Adipose tissue (tissue), 3 donors: Measurements from ENCODE around the gene NRTN. TPM values are rescaled to one million over a fixed set of nuclear protein-coding genes. Genes with fewer than 3 reads are reported as not detected.

Source experiments
- H3K27ac ChIP-seq: one replicate; pipeline ENCODE4 v1.5.1; 2013; ENCODE audit warnings: low read depth, low read length
- WGBS, 3 donors: extraction: QIAGEN DNeasy Blood & Tissue Kit; methylation state at CpG; one replicate each; pipeline ENCODE4 v1.1.7; 2013; 5-methylcytosine and 5-hydroxymethylcytosine counted together
- polyA plus RNA-seq, 3 donors: library from polyadenylated mRNA; stranded (reverse); fragments of 200-250 nt; gene quantifications; one replicate each; pipeline ENCODE4 v1.2.3, GENCODE V29; 2013
- donor health status: healthy with polysubstance abuse.
- donor health status: Bipolar disorder and iron deficiency.
- donor health status: healthy.

NRTN gene
- polyA plus RNA-seq, 3 donors = 0.22 to 10.4 (median 0.67) TPM

DNA sequence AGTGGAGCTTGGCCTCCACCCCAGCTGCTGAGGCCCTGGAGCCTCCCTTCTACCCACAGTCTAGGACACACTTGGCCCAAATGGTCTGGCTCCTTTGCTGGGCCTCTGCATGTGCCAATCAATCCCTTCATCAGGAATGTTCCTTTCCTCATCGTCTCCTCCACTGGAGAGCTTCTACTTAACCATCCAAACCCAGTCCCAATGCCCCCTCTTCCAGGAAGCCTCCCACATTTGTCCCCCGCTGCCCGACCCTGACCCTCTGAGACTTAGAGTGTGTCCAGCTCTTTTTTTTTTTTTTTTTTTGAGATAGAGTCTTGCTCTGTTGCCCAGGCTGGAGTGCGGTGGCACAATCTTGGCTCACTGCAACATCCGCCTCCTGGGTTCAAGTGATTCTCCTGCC, 16.4 kb upstream of the NRTN start:
- 91 to 98% (median 94%) methylated on average over 5 of the region's 5 CpGs for WGBS, 3 donors

DNA sequence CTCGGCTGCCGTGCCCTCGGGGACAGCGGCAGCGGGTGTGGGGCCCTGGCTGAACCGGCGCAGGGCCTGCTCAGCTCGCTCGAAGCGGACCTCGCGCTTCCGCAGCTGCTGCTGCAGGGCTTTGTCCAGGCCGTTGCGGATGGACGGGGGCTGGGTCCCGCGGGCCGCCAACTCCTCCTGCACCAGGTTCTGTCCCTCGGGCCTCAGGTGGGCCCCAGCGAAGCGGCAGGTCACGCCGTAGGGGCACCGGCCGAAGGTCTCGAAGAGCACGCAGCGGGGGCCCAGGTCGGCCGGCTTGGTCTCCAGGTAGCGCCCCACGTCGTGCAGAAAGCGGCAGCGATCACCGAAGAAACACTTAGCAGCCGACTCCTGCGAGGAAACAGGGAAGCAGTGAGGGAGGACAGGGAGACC, 15.5 kb upstream of the NRTN start:
- H3K27ac ChIP-seq = no peak overlapping the region
- WGBS, 3 donors = 96 to 97% (median 96%) methylated on average over 39 of the region's 39 CpGs

More for the DNA sequence above, 16.4 kb upstream of the NRTN start:
- H3K27ac ChIP-seq = no peak overlapping the region

DNA sequence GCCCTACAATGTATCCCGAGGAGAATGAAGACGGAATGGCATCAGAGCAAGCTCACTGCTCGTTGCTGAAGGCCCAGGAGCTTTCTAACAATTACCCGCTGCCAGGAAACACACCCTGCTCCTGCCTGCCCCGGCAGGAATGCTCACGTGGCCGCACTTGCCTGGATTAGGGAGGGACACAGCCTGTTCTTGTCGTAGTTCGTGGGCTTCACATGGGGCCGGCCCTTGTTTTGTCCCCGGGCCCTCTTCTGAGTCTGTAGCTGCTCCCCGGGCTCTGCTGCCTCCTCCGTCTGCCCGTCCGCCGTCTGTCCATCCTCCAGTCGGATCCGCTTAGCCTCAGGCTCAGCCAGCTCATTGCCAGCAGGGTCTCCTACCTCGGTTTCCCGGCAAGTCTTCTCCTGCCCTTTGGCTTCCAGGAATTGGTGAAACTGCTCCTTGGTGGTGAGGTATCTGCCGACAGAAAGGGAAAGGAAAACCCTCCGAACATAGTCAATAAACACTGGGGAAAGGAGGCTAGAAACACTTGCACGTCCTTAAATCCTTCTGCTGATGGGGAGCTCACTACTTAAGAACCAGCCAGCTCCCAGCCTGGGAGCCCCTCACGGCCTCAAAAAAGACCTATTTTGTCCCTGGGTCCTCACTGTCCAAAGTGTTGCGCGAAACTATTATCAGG, 14.8 kb upstream of the NRTN start:
- 74 to 79% (median 77%) methylated on average over 24 to 26 of the region's 26 CpGs for WGBS, 3 donors
- no peak overlapping the region for H3K27ac ChIP-seq

DNA sequence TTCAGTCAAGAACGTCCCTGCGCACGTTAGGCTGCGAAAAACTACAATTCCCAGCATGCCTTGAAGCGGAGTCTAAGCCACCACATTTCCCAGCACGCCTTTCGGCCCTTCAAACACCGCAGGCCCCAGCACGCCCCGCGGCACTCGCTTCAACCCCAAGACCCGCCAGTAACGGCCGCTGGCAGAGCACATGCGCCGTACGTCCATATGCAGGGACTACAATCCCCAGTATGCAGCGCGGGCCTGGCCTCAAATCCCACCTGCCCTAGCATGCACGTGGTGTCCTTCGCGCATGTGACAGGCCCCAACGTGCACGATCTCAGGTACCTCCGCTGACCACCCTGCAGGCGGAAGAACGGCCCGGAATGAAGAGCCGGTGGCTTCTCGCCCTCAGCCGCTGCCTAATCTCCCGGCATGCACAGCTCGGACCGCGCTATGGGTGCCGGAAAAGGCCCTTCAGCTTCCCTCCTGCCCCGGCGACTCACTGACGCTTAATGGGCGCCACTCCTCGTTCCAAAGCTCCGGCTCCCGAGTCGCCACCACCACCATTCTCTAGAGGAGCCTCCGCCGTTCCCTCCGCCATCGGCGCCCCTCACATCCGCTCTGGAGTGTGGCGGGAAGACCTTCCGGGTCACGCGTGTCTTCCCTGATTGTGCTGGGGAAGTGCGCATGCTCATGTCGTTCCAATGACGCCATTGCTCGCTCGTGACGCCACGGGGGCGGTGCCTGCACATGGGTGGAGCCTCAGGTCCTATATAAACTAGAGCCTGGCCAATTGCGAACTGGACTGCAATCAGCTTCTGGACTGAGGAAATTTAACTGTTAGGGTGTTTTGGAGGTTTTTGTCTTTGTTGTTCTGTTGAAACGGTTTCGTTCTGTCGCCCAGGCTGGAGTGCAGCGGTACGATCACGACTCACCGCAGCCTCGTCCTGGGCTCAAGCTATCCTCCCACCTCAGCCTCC, 14.0 kb upstream of the NRTN start, which contains the start of gene DUS3L:
TSS of gene DUS3L (minus strand) at position 605 of the 962 bp plus-strand sequence. CDS start at position 583, 22 bp downstream.
- WGBS, 3 donors = 10% methylated on average over 71 to 72 of the region's 72 CpGs
- H3K27ac ChIP-seq = peak within 1 kb of the TSS; percentile 90

DNA sequence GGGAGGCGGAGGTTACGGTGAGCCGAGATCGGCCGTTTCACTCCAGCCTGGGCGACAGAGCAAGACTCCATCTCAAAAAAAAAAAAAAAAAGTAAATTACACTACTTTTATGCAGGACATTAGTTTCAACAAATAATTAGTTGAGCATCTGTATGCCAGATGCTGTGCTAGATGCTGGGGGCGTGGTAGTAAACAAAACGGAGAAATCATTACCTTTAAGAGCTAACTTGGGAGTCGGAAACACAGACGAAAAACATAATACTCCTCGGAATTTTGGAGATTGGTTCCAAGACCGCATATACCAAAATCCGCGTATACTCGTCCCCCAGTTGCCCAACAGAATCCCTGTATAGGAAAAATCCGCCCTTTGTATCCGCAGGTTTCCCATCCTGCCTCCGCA, 12.6 kb upstream of the NRTN start:
- no peak overlapping the region for H3K27ac ChIP-seq
- 92 to 96% (median 96%) methylated on average over 18 of the region's 18 CpGs for WGBS, 3 donors

DNA sequence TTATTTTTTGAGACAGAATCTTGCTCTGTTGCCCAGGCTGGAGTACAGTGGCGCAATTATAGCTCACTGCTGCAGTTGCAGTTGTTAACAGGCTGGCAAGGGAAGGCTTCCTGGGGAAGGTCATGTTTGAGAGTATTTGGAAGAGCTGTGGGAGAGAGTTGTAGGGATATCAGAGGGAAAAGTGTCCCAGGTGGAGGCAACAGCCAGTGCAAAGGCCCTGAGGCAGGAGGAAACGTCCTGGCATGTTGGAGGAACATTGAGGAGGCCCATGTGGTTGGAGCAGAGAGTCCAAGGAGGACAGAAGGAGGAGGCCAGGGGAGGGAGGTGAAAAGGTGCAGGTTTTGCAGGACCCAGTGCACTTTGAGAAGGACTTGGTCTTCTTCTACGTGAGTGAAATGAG, 11.7 kb upstream of the NRTN start:
- no peak overlapping the region for H3K27ac ChIP-seq
- 86 to 97% (median 91%) methylated on average over 3 of the region's 3 CpGs for WGBS, 3 donors

DNA sequence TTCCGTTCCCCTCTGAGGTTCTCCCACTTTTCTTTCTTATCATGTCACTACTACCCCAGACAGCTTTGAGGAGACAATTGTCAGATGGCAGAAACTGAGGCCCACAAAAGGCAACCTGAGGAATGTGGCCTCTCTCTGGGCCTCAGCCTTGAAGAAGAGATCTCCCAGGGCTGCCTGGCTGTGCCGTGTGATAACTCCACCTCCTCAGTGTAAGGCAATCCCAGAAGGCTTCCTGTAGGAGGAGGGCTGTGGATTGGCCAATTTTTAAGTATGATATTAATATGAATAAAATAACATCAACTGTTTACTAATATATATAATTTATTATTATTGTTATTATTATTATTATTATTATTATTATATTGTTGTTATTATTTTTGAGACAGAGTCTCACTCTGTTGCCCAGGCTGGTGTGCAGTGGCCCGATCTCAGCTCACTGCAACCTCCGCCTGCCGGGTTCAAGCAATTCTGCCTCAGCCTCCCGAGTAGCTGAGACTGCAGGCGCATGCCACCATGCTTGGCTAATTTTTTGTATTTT, 9.4 kb upstream of the NRTN start:
- H3K27ac ChIP-seq = no peak overlapping the region
- WGBS, 3 donors = 88 to 90% (median 89%) methylated on average over 7 of the region's 7 CpGs

DNA sequence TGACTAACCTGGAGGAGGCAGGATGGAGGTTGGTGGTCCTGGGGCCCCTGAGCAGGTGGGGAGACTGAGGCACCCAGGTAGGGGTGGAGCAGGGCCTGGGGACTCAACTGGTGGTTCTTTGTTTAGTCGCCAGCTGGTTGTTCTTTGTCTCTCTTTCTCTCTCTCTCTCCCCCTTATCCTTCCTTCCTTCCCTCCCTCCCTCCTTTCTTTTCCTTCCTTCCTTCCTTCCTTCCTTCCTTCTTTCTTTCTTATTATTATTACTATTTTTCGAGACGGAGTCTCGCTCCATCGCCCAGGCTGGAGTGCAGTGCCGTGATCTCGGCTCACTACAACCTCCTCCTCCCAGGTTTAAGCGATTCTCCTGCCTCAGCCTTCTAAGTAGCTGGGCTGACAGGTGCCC, 6.6 kb upstream of the NRTN start:
- no peak overlapping the region for H3K27ac ChIP-seq
- 83 to 90% (median 85%) methylated on average over 8 of the region's 8 CpGs for WGBS, 3 donors

DNA sequence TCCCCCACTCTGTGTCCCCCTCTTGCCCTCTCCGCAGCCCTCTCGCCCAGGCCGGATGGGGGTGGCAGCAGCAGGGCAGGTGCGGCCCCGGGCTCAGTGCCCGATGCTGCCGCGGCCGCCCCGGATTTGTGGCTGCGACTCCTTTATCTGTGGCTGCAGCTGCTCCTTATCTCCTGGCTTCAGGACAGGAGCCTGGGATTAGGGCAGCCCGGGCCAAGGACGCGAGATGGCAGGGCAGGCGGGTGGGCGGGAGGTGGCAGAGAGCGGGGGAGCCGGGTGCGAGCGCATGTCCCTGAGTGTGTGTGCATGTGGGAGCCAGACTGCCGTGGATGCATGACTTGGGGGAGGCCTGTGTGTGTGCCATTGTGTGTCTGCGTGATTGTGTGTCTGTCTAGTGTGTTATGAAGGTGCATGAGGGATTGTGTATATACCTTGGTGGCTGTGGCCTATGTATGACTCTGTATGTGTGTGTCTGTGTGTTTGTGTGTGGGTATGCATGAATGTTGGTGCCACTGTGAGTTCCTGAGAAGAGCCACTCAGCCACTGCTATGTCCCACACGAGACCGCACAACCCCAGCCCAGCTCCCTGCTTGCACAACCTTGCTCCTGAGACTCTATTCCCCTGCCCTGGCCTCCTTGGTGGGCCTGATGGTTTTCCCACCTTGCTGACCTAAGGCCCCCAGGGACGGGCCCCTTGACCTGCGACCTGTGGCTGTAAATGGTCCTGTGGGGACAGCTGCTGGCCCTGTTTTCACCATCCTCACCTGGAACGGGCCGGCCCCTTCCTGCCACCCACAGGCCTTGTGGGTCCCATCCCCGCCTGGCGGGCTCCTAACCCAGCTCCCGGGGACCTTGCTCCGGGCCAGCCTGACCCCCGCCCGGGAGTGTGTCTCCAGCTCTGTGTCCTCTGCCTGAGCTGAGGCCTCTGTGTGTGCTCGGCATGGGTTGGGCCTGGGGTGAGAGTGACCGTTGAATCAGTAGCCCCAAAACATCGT, 5.3 kb upstream of the NRTN start:
- H3K27ac ChIP-seq = no peak overlapping the region
- WGBS, 3 donors = 45 to 59% (median 54%) methylated on average over 37 of the region's 37 CpGs

DNA sequence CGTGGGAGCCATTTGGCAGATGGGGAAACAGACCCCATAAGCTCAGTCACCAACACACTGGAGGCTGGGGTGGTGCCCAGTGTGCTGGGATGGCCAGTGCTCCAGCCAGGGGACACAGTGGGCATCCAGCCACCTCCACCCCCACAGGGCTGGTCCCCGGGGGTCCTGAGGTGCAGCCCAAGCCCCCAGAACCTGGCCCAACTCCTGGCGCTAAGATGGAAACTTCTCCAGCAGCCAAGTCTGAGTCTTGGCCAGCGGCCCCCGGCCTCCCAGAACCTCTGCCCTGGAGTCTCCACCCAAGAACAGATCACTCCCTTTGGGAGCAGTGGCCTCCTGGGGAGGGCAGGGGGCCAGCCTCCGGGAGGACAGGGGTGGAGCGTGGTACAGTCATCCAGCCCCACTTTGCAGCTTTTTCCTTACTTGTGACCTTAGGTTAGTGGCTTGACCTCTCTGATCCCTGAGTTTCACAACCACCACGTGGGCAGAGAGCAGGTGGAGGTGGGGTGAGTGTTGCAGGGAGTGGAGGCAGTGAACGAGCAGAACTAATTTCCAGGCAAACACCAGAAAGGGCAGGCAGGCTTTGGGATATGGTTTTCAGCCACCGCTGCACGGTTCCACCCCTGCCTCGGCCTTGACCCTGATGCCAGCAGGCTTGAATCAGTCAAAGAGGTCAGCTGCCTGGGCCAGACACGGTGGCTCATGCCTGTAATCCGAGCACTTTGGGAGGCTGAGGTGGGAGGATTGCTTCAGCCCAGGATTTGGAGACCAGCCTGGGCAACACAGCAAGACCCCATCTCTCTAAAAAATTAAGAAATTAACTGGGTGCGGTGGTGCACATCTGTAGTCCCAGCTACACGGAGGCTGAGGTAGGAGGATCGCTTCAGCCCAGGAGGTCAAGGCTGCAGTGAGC, 4.3 kb upstream of the NRTN start:
- 58 to 62% (median 59%) methylated on average over 17 of the region's 17 CpGs for WGBS, 3 donors
- H3K27ac ChIP-seq = no peak overlapping the region

DNA sequence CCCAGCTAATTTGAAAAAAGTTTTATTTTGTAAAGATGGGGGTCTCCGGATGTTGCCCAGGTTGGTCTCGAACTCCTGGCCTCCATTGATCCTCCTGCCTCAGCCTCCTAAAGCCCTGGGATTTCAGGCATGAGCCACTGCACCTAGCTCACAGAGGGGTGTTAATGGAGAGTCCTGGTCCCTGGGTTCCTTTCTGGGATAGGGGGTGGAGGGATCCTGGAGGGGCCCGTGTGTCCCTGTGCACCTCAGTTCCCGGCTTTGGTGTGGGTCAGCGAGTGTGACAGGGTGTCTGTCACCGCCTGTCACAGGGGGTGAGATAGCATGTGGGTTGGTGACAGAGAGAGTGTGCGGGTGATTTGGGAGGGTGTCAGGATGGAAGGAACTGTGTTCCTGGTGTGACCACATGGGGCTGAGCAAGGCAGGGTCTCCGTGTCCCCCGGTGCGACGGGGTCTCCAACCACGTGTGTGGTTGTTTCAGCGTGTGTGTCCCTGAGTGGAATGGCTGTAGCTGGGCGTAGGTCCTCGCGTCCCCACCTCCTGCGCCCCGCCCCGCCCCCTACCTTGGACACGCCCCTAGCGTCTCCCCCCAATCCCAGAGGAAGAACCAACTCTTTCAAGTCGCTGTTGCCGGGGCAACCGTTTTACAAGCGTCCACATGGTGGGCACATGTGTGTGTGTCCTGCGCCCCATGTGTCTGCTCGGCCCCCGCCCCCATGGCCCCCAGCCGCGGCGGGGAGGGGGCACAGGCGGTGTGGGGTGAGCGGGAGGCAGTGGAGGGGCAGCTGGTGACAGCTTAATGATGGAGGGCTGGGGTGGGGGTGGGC, 2.9 kb upstream of the NRTN start:
- 14 to 52% (median 15%) methylated on average over 32 to 33 of the region's 33 CpGs for WGBS, 3 donors
- H3K27ac ChIP-seq = no peak overlapping the region

DNA sequence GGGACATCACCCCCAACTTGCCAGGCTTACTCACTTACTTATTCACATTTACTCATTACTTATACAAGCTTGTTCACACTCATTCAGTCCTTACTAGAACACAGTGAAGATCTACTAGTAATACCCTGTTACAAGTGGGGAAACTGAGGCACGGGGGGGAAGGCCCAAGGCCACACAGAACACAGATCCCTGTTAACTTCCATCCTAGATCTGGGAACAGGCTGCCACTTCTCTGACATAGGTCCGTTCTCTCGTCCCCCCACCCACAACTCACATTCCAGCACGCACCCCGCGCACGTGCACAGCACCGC, 1.5 kb upstream of the NRTN start:
- 8 to 17% (median 9%) methylated on average over 8 of the region's 8 CpGs for WGBS, 3 donors
- no peak overlapping the region for H3K27ac ChIP-seq

DNA sequence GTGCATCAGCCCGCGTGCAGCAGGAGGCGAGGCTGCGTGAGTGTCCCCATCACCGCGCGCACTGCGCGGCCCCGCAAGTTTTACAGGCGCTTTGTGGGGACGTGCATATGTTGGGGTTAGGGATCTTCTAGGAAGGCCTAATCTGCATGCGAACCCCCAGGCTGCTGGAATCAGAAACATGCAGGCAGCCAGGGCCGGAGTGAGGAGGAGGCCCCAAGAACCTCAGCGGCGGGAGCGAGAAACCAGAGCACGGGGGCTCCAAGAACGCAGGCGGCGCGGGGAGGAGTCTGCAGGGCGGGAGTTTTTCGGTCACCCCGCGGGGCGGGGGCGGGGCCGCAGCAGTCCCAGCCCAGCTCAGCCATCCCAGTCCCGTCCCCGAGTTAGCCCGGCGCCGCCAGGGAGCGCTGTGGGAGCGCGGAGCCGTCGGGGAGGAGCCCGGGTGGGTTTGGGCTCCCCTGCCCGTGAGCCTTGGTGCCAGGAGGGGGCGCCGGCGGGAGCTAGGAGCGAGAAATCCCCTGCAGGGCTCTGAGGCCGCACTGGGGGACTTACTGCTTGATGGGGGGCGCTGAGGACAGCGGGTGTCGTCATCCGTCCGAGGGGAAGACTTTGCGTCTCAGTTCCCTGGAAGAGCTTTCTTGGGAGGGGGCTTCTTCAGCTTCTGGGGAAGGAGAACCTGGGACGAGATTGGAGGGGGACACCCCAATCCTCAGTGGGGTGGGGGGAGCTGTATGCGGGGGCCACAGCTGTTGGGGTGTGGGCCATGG, 933 bp upstream of the NRTN start:
- H3K27ac ChIP-seq = no peak overlapping the region
- 1 to 2% (median 1%) methylated on average over 50 to 54 of the region's 54 CpGs for WGBS, 3 donors

DNA sequence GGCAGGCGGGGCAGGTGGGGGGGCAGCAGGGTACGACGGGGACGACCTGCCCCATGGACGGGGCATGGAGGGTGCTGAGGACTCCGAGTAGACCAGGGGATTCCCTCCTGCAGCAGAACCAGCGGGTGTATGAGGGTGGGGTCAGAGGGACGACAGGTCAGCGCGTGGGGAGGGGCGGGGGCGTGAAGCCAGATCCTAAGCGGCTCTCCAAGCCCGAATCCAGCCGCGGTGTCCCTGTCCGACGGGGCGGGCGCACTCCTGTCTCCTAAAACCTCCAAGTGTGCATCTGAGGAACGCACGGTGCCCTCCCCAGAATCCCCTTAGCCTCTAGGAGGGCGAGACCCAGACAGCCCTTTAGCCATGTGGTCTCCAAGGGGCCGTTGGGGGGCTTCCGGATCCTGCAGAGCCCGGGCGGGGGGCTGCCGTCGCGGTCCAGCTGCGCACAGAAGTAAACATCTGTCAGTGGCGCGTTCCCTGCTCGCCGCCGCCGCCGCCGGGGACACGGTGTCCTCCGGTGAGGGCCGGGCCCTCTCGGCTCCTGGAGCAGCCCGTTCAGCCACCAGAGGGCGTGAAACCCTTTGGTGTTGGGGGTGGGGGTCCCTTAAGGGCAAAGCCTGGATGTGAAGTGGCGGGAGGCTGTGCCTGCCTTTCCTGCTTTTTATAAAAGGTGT, 730 bp downstream of the NRTN start:
- WGBS, 3 donors = 1 to 4% (median 3%) methylated on average over 45 to 46 of the region's 46 CpGs

DNA sequence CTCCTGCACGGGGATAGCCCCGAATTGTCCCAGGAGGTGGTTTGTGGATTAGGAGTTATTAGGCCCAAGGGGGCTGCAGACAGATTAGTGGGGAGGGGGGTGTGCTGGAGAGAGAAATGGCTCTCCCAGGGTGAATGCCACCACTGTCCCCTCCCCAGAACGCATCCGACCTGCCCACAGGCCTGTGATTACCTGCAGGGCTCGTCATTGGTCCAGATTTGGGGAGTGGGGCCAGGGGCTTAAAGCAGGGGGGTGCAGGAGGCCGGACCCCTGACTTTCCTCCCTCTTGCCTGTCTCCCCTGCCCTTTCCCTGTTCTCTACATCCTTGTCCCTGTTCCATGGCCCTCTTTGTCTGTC, 1.2 kb downstream of the NRTN start:
- H3K27ac ChIP-seq = no peak overlapping the region
- WGBS, 3 donors = 32 to 43% (median 36%) methylated on average over 6 of the region's 6 CpGs

More for the DNA sequence above, 730 bp downstream of the NRTN start:
- no peak overlapping the region for H3K27ac ChIP-seq
